Skeletal muscle cell (primary cell): ENCODE results near the gene ZNF225.
"Not testable (repeated sequence)": the region's sequence is repeated elsewhere in the genome, so short reads cannot be mapped to it uniquely, and the experiment has no call there.

Source experiments
- DNase-seq: peaks from one replicate; pipeline ENCODE4 v3.0.0-alpha.2; 2010; ENCODE audit warnings: low read depth
- H3K4me3 ChIP-seq: 2 replicates; pipeline ENCODE4 v1.5.1; 2011; ENCODE audit warnings: low read depth, mild to moderate bottlenecking, control low read depth, low read length, moderate library complexity

The ZNF225 gene

GRCh38 chr19:44149776-44150175 lies 36.6 kb downstream of the ZNF225 start:
- H3K4me3 ChIP-seq = no peak overlapping the region

GRCh38 chr19:44151491-44151890 lies 38.3 kb downstream of the ZNF225 start:
- DNase-seq = no peak

More at GRCh38 chr19:44149776-44150175, 36.6 kb downstream of the ZNF225 start:
- DNase-seq = no peak

GRCh38 chr19:44156475-44156874 lies 43.3 kb downstream of the ZNF225 start:
- DNase-seq = no peak
- no peak overlapping the region for H3K4me3 ChIP-seq

More at GRCh38 chr19:44151491-44151890, 38.3 kb downstream of the ZNF225 start:
- no peak overlapping the region for H3K4me3 ChIP-seq

- no peak for DNase-seq
- H3K4me3 ChIP-seq = no peak overlapping the region
Observed at GRCh38 chr19:44163789-44164188, 50.6 kb downstream of the ZNF225 start.

- DNase-seq = no peak
- peak overlapping the region; percentile 95 for H3K4me3 ChIP-seq
Observed at GRCh38 chr19:44164327-44164672, 51.1 kb downstream of the ZNF225 start.

- peak within 1 kb of the TSS; percentile 95 for H3K4me3 ChIP-seq
- DNase-seq = peak; percentile 96
Observed at GRCh38 chr19:44164673-44165512, 51.7 kb downstream of the ZNF225 start, which contains the start of gene ZNF226. Gene ZNF226, plus strand, starts transcription at chr19:44165100. Its CDS starts 4,981 bp downstream, at chr19:44170081.

- not testable (repeated sequence) for DNase-seq, H3K4me3 ChIP-seq
Observed at GRCh38 chr19:44170660-44171059, 57.5 kb downstream of the ZNF225 start.

- DNase-seq = no peak
- H3K4me3 ChIP-seq = no peak overlapping the region
Observed at GRCh38 chr19:44176590-44176989, 63.4 kb downstream of the ZNF225 start.

- no peak overlapping the region for H3K4me3 ChIP-seq
- no peak for DNase-seq
Observed at GRCh38 chr19:44180968-44181367, 67.8 kb downstream of the ZNF225 start.

GRCh38 chr19:44182145-44182544 lies 68.9 kb downstream of the ZNF225 start:
- no peak overlapping the region for H3K4me3 ChIP-seq
- no peak for DNase-seq
